Endothelial cell of umbilical vein (primary cell): ENCODE results near the gene ZBTB44. TPM values are rescaled to one million over a fixed set of nuclear protein-coding genes. Genes with fewer than 3 reads are reported as not detected.

ENCODE experiments used
- BruUV-seq: library from RNA; stranded (reverse); fragments of 400-500 nt; replicated peaks from 2 replicates; lab custom pipeline; 2021; lab: Mats Ljungman, UMichigan
- CTCF ChIA-PET: fragments of 300-600, 350-600 bp; sonication (Branson Sonifier 250); formaldehyde crosslinking; loops from one replicate; lab custom pipeline; 2021; ENCODE audit warnings: antibody characterized with exemption, inconsistent platforms; lab: Charles Lee
- POLR2A ChIA-PET: fragments of 300-600, 350-600 bp; sonication (Branson Sonifier 250); formaldehyde crosslinking; loops from one replicate; lab custom pipeline; 2021; ENCODE audit warnings: antibody characterized with exemption, inconsistent platforms; lab: Charles Lee
- DNase-seq: peaks from one replicate; pipeline ENCODE4 v3.0.0-alpha.2; 2011; ENCODE audit warnings: low read depth, low spot score
- FAIRE-seq: peaks from 2 replicates; lab custom pipeline; 2011; peaks lifted over from hg19 to GRCh38; lab: Jason Lieb, UNC
- H2AFZ ChIP-seq: 2 replicates; pipeline ENCODE4 v1.6.0; 2012; ENCODE audit warnings: low read depth, low read length, control low read depth, inconsistent platforms
- H3K27ac ChIP-seq: 2 replicates; pipeline ENCODE4 v1.5.1; 2011; ENCODE audit warnings: low read depth, mild to moderate bottlenecking, control low read depth, low read length, moderate library complexity; ENCODE audit not compliant: insufficient read depth
- H3K27me3 ChIP-seq, 2 experiments: 2 replicates each; pipeline versions ENCODE4 v1.6.0 to v1.6.1; 2011; ENCODE audit warnings: low read length in 2 of 2, mixed read lengths in 1 of 2; ENCODE audit not compliant: control insufficient read depth in 2 of 2, insufficient read depth in 2 of 2
- H3K36me3 ChIP-seq, 2 experiments: 2 replicates in 1 of 2; 3 replicates in 1 of 2; pipeline ENCODE4 v1.5.1; 2011; ENCODE audit warnings: low read length in 2 of 2, mild to moderate bottlenecking in 1 of 2, moderate library complexity in 1 of 2; ENCODE audit not compliant: control insufficient read depth in 2 of 2, insufficient read depth in 2 of 2; ENCODE audit errors: extremely low read depth in 1 of 2
- H3K4me1 ChIP-seq: 3 replicates; pipeline ENCODE4 v1.5.1; 2011; ENCODE audit warnings: mild to moderate bottlenecking, low read length; ENCODE audit not compliant: control insufficient read depth, insufficient read depth; ENCODE audit errors: extremely low read depth
- H3K4me2 ChIP-seq: 2 replicates; pipeline ENCODE4 v1.6.1; 2011; ENCODE audit warnings: low read length, control low read depth, mixed read lengths; ENCODE audit not compliant: insufficient read depth
- H3K4me3 ChIP-seq, 3 experiments: fragments of 200-600 bp in 1 of 3; sonication (generic), shearing (Covaris generic) in 1 of 3; replicated peaks in 1 of 3; 2 replicates each; pipeline ENCODE4 v1.5.1; 2011 to 2016; ENCODE audit warnings: control low read depth in 3 of 3, low read length in 3 of 3, mild to moderate bottlenecking in 2 of 3, inconsistent platforms in 1 of 3, low read depth in 1 of 3, moderate library complexity in 1 of 3; ENCODE audit not compliant: insufficient read depth in 1 of 3
- H3K79me2 ChIP-seq: 2 replicates; pipeline ENCODE4 v1.6.0; 2012; ENCODE audit warnings: low read length, inconsistent platforms; ENCODE audit not compliant: control insufficient read depth, insufficient read depth
- H3K9ac ChIP-seq: replicated peaks from 2 replicates; pipeline ENCODE3; 2011; ENCODE audit warnings: low read length, control low read depth; ENCODE audit not compliant: insufficient read depth; ENCODE audit errors: extremely low read depth
- H3K9me1 ChIP-seq: replicated peaks from 3 replicates; pipeline ENCODE4 v1.6.0; 2011; ENCODE audit warnings: mild to moderate bottlenecking, low read length; ENCODE audit not compliant: control insufficient read depth, insufficient read depth; ENCODE audit errors: extremely low read depth
- H3K9me3 ChIP-seq: replicated peaks from 2 replicates; pipeline ENCODE4 v1.5.1; 2012; ENCODE audit warnings: low read length, inconsistent platforms; ENCODE audit not compliant: control insufficient read depth, insufficient read depth
- H4K20me1 ChIP-seq: replicated peaks from 2 replicates; pipeline ENCODE3; 2011; ENCODE audit warnings: mild to moderate bottlenecking, low read length; ENCODE audit not compliant: control insufficient read depth, insufficient read depth; ENCODE audit errors: extremely low read depth
- EZH2 ChIP-seq: IDR thresholded peaks from 2 replicates; pipeline ENCODE4 v1.6.1; 2012; ENCODE audit warnings: borderline replicate concordance, low read depth, mild to moderate bottlenecking, moderate library complexity, low read length, inconsistent platforms; ENCODE audit not compliant: severe bottlenecking
- FOS ChIP-seq: IDR thresholded peaks from 2 replicates; pipeline ENCODE4 v1.6.1; 2011; ENCODE audit warnings: mild to moderate bottlenecking, low read length, moderate library complexity, borderline replicate concordance; ENCODE audit not compliant: insufficient read depth
- GATA2 ChIP-seq: IDR thresholded peaks from 2 replicates; pipeline ENCODE4 v1.7.0; 2011; ENCODE audit warnings: low read depth, mild to moderate bottlenecking, moderate library complexity, mixed read lengths, low read length; ENCODE audit not compliant: insufficient read length, insufficient read depth
- JUN ChIP-seq: IDR thresholded peaks from 2 replicates; pipeline ENCODE4 v1.6.1; 2011; ENCODE audit warnings: borderline replicate concordance, low read depth; ENCODE audit not compliant: insufficient read length, insufficient read depth
- MYC ChIP-seq: IDR thresholded peaks from one replicate; pipeline ENCODE4 v1.6.1; 2011; ENCODE audit warnings: mild to moderate bottlenecking, low read depth, low read length
- POLR2AphosphoS5 ChIP-seq: IDR thresholded peaks from 2 replicates; pipeline ENCODE4 v1.6.1; 2012; ENCODE audit warnings: low read depth, mild to moderate bottlenecking, control low read depth, low read length, moderate library complexity; ENCODE audit not compliant: insufficient read depth
- dilution Hi-C: fragments of 300-500 bp; cut with MboI; formaldehyde crosslinking; loops from one replicate; pipeline ENCODE4 v1.15.0; 2019; ENCODE audit warnings: low sequenced_read_pairs; ENCODE audit not compliant: extremely low pct_ligation_motif_present
- intact Hi-C: fragments of 100-400 bp; cut with micrococcal nuclease; formaldehyde crosslinking; loops from one replicate; pipeline ENCODE4 v1.10.0; 2022
- polyA plus RNA-seq, 4 experiments: library from polyadenylated mRNA; depleted of rRNA in 3 of 4; stranded (reverse) in 3 of 4; unstranded in 1 of 4; fragments of >200 nt; gene quantifications; 2 replicates each; pipeline versions ENCODE4 v1.2.1 to v1.2.3, GENCODE V29; 2011 to 2012; ENCODE audit warnings: missing spikeins in 1 of 4
- total RNA-seq: library from RNA; stranded (reverse); gene quantifications from 2 replicates; pipeline ENCODE4 v1.2.3, GENCODE V29; 2021
- TF ChIP-seq, protein P1 (sequence below), 2 donors: IDR thresholded peaks; 1 replicate in 1 of 2; 2 replicates in 1 of 2; pipeline ENCODE4 v1.5.1; 2011; ENCODE audit warnings: low read length in 2 of 2, mild to moderate bottlenecking in 2 of 2, moderate library complexity in 2 of 2, control low read depth in 1 of 2, inconsistent platforms in 1 of 2, low read depth in 1 of 2; ENCODE audit not compliant: insufficient read depth in 1 of 2; ENCODE audit errors: extremely low read depth in 1 of 2
- TF ChIP-seq, protein P2 (sequence below): IDR thresholded peaks from 2 replicates; pipeline ENCODE4 v1.6.1; 2011; ENCODE audit not compliant: insufficient read depth, insufficient read length

ZBTB44 gene
- total and polyA plus RNA-seq, 2 donors (not counting 3 experiments of a cell fraction or from before 2014, with no cell fraction given): 8.7 to 24.4 TPM

DNA sequence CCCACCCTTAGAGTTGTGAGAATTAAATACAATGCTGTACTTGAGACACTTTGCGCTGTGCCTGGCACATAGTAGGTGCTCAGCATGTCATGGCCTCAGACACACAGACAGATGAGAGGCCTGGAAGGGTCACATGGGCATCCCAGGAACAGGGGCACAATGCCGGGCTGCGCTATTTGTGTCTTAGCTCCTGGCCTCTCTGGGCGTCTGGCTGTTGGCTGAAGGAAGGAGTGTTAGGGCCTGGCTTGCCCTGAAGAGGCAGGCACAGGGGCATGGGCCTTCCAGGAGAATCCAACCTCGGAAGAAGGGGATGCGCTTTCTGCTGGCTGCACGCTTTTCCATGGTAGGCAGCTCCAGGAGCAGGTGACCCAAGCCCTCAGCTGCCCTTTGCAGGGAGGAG lies 113.7 kb downstream of the ZBTB44 start:
- no peak overlapping the region for H3K4me2 ChIP-seq
- no peak overlapping the region for H3K4me3 ChIP-seq
- BruUV-seq: no TSS peak
- H3K36me3 ChIP-seq: no peaks in the 10 kb centered on the region
- no peak for DNase-seq
- H3K9me3 ChIP-seq: no peaks in the 10 kb centered on the region
- intact Hi-C loops: no loop called here
- H3K9me1 ChIP-seq: no peaks in the 10 kb centered on the region
- H4K20me1 ChIP-seq: no peaks in the 10 kb centered on the region
- no peak overlapping the region for H2AFZ ChIP-seq
- no peaks in the 10 kb centered on the region for H3K27me3 ChIP-seq
- no peak overlapping the region for H3K27ac ChIP-seq
- TF ChIP-seq, protein P1, sequence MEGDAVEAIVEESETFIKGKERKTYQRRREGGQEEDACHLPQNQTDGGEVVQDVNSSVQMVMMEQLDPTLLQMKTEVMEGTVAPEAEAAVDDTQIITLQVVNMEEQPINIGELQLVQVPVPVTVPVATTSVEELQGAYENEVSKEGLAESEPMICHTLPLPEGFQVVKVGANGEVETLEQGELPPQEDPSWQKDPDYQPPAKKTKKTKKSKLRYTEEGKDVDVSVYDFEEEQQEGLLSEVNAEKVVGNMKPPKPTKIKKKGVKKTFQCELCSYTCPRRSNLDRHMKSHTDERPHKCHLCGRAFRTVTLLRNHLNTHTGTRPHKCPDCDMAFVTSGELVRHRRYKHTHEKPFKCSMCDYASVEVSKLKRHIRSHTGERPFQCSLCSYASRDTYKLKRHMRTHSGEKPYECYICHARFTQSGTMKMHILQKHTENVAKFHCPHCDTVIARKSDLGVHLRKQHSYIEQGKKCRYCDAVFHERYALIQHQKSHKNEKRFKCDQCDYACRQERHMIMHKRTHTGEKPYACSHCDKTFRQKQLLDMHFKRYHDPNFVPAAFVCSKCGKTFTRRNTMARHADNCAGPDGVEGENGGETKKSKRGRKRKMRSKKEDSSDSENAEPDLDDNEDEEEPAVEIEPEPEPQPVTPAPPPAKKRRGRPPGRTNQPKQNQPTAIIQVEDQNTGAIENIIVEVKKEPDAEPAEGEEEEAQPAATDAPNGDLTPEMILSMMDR (IDR thresholded peaks at IDR 0.05; ENCODE audit: extremely low read depth in 1 of 2, insufficient read depth in 1 of 2, low read depth in 1 of 2, low read length in 2 of 2): no peak
- TF ChIP-seq JUN: no peak
- TF ChIP-seq GATA2: no peak
- TF ChIP-seq FOS: no peak
- no peak for TF ChIP-seq MYC
- CTCF ChIA-PET: interaction anchor here (1.6 to 1.9 kb wide), 2 partner anchors 12 to 15 kb away, joined by 5 to 7 read pairs; no protein-coding TSS in a partner anchor
- no peak for FAIRE-seq
- no peaks in the 10 kb centered on the region for H3K79me2 ChIP-seq
- no peak overlapping the region for H3K9ac ChIP-seq
- POLR2A ChIA-PET: no interaction called here
- no peaks in the 10 kb centered on the region for H3K4me1 ChIP-seq
- dilution Hi-C loops: no loop called here

DNA sequence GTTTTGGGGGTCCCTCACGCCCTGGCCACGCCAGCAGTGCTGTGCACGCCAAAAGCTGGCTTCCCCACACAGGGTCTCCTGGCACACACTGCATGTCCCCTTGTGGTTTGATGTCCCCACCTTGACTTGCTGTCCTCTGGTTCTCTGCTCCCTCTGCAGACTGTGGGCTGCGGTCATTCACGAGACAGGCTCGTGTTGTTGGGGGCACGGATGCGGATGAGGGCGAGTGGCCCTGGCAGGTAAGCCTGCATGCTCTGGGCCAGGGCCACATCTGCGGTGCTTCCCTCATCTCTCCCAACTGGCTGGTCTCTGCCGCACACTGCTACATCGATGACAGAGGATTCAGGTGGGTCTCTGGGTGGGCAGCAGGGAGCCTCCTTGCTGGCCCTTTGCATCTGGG lies 114.9 kb downstream of the ZBTB44 start:
- no peaks in the 10 kb centered on the region for H3K27me3 ChIP-seq
- POLR2A ChIA-PET: no interaction called here
- CTCF ChIA-PET: no interaction called here
- DNase-seq (no peak), FAIRE-seq (no peak)
- H3K9ac ChIP-seq: no peak overlapping the region
- no peak overlapping the region for H3K4me2 ChIP-seq
- no peaks in the 10 kb centered on the region for H3K4me1 ChIP-seq
- dilution Hi-C loops (no loop called here), intact Hi-C loops (no loop called here)
- no peaks in the 10 kb centered on the region for H3K79me2 ChIP-seq
- no peaks in the 10 kb centered on the region for H4K20me1 ChIP-seq
- TF ChIP-seq POLR2AphosphoS5 (no peak), MYC (no peak), GATA2 (no peak), EZH2 (no peak)
- TF ChIP-seq, protein P1 (IDR thresholded peaks at IDR 0.05; ENCODE audit: extremely low read depth in 1 of 2, insufficient read depth in 1 of 2, low read depth in 1 of 2, low read length in 2 of 2): no peak
- TF ChIP-seq, protein P2, sequence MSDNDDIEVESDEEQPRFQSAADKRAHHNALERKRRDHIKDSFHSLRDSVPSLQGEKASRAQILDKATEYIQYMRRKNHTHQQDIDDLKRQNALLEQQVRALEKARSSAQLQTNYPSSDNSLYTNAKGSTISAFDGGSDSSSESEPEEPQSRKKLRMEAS: no peak
- H2AFZ ChIP-seq: no peak overlapping the region
- H3K36me3 ChIP-seq: no peaks in the 10 kb centered on the region
- no peaks in the 10 kb centered on the region for H3K9me3 ChIP-seq
- H3K9me1 ChIP-seq: no peaks in the 10 kb centered on the region
- no peak overlapping the region for H3K4me3 ChIP-seq
- BruUV-seq: no TSS peak
- no peak overlapping the region for H3K27ac ChIP-seq
